HUDEP-2 (cell line): ENCODE measurements around the gene LRCOL1.

Source experiments
- DNase-seq, 76 experiments: peaks; one replicate each; lab custom pipeline; 2025; ENCODE audit not compliant: unreplicated experiment in 76 of 76; lab: John Stamatoyannopoulos, UW

LRCOL1 gene

DNA sequence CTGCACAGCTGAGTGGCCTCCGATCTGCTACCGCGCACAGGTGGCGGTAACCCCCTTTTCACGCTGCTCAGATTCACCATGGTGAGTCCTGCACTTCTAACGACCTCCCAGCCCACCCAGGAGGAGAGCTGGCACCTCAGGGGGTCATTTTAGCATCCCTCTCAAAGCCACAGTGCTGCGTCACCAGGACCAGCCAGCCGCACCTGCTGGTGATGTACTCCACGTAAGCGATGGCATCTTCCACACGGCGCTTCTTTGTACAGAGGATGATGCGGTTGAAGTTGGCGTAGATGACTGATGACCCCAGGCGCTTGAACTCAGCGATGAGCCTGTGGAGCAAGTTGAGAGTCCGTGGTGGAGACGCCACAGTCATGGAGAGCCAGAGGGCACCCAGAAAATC is 27.4 kb upstream of the LRCOL1 start:
- no peak for DNase-seq

DNA sequence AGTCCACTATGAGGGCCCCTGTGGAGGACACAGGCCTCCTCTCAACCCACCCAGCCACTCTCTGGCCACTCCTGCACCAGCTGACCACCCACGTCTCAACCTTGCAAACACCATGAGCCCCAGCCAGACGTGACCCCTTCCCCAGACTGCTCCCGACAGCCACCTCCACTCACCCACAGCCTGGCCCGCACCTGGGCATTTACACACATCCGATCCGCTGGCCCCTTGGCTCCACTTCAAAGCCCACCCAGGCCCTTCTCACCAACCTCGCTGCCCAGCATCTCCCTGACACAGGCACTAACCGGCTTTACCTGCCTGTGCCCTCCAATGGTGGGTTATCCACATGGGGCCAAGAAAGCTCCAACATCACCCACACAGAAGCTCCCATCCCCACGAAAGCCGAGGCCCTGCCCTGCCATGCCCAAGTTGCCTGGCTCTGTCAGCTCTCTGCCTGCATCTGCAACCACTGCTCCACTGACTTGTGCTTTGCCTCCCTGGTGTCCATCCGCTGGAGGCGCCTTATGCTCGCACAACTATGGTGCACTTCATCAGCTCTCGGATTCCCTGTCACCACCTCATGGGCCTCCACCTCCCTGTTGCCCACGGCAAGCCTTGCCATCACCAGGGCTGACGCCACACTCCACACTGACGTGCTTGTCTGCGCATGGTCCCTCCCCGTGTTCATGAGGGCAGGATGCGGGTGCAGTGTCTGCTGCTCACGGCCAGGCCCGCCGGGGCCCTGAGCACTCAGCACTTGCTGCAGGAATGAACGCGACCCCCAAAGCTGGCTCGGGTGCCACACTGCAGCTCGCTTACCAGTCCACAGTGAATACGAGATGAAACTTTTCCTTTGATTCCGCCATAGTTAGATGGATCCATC is 24.9 kb upstream of the LRCOL1 start:
- no peak for DNase-seq

- no peak for DNase-seq
These were observed 24.1 kb upstream of the LRCOL1 start for GRCh38 chr12:132634411-132634990.

- DNase-seq, result no peak
These were observed 23.5 kb upstream of the LRCOL1 start for GRCh38 chr12:132633901-132634300.

DNA sequence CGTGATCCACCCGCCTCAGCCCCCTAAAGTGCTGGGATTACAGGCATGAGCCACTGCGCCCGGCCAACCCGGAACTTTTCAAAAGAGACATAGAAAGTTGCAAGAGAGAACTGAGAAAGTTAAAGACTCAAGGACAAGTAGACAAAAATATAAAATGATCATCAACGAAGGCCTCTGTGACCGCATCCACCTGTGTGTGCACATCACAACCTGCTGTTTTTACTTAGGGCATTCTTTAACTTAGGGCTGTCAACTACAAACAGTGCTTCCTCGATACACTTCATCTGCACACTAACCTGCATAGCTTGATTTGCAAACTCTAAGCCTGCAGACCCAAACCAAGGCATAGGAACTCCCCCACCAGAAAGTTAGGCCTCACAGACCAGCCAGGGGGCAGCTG is 23.0 kb upstream of the LRCOL1 start:
- DNase-seq, result no peak

DNA sequence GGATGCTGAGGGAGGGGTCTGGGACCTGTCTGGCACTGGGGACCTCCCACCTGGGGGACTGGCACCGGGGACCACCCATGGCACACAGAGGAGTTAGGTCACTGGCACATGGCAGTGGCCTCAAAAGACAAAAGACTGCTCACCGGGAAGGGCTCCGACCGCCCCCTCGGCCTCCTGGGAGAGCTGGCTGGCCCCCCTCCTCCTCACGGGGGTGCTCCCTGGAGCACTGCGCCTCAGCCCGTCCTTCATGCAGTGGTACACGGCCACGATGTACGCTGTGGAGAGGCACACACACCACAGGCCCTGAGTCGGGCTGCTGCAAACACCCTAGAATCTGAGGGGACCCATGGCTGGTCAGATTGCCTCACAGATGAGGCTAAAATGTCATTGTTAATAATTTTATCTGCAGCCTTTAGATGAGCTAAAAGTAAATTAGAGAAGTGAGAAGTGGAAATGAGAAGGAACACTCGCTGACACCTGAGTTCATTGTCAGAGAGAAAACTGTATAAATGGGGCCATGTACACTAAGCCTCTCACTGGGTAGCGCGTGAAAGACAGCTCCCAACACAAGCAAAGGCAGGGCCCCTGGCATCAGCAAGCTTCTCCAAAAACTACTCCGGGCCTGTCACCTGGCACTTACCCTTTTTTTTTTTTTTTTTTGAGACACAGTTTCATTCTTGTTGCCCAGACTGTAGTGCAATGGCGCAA is 22.3 kb upstream of the LRCOL1 start:
- no peak for DNase-seq

GRCh38 chr12:132631666-132632065 is 21.3 kb upstream of the LRCOL1 start:
- DNase-seq, result no peak

- no peak for DNase-seq
These were observed 20.3 kb upstream of the LRCOL1 start for GRCh38 chr12:132630672-132631071.

DNA sequence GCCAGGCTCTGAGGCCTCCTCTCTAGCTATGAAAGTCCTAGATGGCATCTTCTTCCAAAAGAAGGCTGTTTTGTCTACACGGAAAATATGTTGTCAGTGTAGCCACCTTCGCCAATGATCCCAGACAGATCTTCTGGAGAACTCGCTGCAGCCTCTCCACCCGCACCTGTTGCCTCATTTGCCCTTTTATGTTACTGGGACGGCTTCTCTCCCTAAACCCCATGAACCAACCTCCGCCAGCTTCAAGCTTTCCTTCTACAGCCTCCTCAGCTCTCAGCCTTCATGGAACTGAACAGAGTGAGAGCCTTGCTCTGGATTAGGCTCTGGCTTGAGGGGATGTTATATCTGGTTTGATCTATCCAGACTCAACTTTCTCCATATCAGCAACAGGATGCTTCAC is 18.9 kb upstream of the LRCOL1 start:
- DNase-seq, result no peak

- no peak for DNase-seq
These were observed 15.5 kb upstream of the LRCOL1 start for GRCh38 chr12:132625731-132626430.

DNA sequence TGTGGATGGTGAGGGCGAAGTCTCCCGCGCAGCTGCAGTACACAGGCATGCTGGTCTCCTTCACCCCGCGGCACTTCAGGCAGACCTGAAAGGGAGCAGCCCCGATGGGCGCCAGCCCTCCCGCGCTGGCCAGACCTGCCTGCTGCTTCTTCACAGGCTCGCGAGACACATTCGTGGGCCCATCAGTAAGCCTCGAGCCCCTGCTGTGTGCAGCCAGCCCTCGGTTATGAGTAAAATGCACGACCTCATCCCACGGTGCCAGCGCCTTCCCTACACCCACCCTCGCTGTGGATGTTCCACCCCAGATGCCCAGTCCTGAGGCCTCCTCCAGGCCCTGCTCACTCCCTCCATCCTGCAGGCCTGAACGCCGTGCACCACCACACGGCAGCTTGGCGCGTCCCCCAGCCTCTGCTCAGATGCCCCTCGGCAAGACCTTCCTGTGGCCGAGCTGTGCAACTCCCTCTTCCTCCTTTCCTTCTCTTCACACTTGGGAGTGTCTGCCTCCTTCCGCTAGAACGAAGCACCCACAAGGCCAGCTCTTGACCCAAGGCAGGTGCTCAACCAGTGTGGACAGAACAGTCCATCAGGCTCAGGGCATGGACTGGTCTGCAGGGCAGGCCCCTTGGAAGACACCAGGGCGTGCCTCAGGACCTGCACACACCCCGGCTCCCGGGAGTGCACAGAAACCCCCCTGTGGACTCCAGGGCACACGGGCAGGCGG is 14.7 kb upstream of the LRCOL1 start:
- no peak for DNase-seq

GRCh38 chr12:132624186-132624855 is 13.9 kb upstream of the LRCOL1 start:
- no peak for DNase-seq

DNA sequence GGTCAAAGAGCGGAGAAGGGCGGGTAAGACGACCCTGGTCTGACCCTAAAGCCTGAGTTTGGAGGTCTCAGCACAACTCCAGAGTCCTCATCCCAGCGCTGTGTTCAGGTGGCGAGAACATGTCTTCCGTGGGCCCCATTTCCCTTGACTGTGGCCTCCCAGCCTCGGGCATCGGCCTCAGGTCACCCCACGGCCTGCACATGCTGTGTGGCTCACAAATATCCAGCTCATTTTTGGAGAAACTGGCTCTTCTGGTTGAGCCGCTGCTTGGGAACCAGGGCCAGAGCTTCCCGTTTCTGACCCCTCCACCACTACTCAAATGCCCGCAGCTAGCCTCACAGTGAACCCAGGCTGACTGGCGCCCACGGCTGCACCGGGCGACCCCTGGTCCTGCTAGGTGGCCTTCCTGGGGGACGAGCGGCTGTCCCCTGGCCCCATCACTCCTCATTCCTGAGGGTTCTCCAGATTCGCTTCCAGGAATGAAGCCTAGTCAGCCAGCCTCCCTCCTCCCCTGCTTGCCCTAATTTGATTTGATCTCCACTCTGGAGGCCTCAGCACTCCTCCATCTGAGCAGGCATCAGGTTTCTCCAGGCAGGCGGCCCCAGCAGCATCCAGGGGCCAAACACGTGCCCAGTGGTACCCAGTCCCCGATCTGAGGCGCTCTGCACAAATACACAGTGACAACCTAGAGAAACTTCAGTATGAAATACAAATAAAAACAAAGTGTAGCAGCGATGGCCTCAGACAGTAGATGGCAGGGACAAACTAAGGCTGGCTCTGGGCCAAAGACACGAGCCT is 12.9 kb upstream of the LRCOL1 start:
- DNase-seq, result no peak

DNA sequence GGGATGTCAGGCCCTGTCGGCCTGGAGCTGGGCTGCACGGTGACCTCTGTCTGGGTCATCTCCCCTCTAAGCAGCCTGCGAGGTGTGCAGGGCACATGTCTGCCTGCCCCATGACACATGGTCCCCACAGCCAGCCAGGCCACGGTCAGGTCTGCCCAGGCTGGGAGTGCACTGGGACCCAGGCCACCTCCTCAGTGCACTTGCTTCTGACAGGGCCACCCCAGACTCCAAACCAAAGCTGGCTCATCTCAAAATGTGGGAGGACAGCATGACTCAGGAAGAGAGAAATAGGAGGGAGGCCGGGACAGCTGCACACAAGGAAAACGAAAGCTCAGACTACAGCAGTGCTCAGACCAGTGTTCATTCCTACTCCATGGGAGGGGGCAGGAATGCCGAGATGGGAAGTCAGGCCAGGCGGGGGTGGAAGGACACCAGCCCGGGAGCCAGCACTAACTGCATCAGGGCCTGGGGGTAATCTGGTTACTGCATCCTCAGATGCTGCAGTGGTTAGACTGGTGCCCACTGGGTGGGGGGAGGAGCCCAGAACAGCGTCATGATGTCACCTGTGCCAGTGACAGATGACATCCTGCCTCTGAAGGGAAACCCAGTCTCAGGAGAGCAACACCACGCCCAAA is 12.2 kb upstream of the LRCOL1 start:
- DNase-seq, result no peak

GRCh38 chr12:132621657-132622435 is 11.5 kb upstream of the LRCOL1 start:
- no peak for DNase-seq

DNA sequence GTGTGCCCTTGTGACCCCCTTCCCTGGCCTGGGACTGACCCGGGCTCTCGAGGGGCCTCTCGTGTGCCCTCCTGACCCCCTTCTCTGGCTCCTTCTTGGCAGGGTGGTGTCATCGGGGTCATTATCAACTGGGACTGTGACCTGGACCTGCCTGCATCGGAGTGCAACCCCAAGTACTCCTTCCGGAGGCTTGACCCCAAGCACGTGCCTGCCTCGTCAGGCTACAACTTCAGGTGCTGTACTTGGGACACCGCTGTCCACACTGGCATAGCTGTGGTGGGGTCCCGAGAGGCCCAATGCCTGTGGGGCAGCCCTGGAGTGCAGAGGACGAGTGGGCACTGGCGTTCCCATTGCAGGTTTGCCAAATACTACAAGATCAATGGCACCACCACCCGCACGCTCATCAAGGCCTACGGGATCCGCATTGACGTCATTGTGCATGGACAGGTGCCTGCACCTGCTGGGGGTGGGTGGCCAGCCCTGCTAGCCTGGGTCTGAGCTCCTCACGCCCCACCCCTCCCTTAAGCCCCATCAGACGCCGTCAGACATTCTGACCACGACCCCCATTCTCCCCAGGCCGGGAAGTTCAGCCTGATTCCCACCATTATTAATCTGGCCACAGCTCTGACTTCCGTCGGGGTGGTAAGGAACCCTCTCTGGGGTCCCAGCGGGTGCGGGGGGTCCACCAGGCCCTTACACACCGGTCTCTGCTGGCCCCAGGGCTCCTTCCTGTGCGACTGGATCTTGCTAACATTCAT is 10.7 kb upstream of the LRCOL1 start:
- peak in 8 of 76 experiments; percentile 8 to 62 (median 28) for DNase-seq
